ENCODE data around the gene LAMA2. TPM values are rescaled to one million over a fixed set of nuclear protein-coding genes. Genes with fewer than 3 reads are reported as not detected.

Gene LAMA2
- total RNA-seq, 1 experiment from 2014 or later, result 0.28 TPM

DNA sequence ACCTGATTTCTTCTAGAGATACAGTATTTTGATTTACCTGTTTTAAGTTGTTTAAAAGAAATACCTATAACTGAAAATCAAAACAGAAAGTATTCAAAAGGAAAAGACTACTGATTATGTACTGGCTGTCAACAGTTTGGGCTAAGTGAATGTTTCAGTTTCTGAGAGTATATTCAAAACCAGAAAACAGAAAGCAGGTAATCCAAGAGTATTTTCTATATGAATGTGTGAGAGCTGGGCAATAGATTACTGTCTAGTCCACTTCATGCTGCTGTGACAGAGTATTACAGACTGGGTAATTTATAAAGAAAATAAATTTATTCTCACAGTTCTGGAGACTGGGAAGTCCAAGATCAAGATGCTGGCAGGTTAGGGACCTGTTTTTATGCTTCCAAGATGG lies 566.0 kb downstream of the LAMA2 start:
- H3K36me3 ChIP-seq (ENCODE audit: control insufficient read depth, insufficient read depth, low read length), result no peaks in the 10 kb centered on the region

DNA sequence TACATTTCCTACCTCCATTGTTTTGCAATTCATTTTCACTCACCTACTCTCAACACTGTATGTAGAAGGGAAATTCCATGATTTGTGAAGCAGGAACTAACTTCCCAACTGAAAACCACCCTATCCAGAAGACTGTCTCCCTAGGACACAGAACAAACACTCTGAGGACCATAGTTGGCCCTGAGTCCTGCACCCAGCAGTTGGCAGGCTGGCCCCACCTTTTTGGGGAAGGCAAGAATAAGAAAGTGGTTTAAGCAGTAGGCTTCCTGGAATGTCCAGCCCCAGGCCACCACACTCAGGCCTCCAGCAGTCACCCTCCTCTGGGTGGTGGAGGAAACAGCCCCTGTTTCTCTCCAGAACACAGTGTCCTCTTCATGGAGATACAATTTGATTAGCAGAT lies 568.2 kb downstream of the LAMA2 start:
- H3K9me3 ChIP-seq (ENCODE audit: control insufficient read depth, insufficient read depth, low read depth, low read length), result no peaks in the 10 kb centered on the region
- intact Hi-C loops (cut with micrococcal nuclease; ENCODE audit: unreplicated experiment), result no loop called here
- H3K27me3 ChIP-seq (ENCODE audit: control insufficient read depth, insufficient read depth, low read length), result no peaks in the 10 kb centered on the region
- DNase-seq (ENCODE audit: low read depth, low spot score) (no peak), ATAC-seq (no peak)
- no peak overlapping the region for H3K4me3 ChIP-seq (ENCODE audit: low read depth in 2 of 2, low read length in 2 of 2)
- CTCF ChIA-PET, result no interaction called here
- POLR2A ChIA-PET, result no interaction called here
- no peak overlapping the region for H3K27ac ChIP-seq (ENCODE audit: low read length)
- in situ Hi-C loops (cut with HindIII; ENCODE audit: low pct_unique_long_range_greater_than_20kb, low sequenced_read_pairs), result no loop called here
- no peaks in the 10 kb centered on the region for H3K4me1 ChIP-seq (ENCODE audit: control insufficient read depth, insufficient read depth, low read length)
- BruUV-seq (replicated peaks), result no TSS peak
- TF ChIP-seq SIN3A (IDR thresholded peaks at IDR 0.05; ENCODE audit: borderline replicate concordance, insufficient read depth, low read depth, low read length) (no peak), REST (IDR thresholded peaks at IDR 0.05; ENCODE audit: insufficient read depth in 1 of 2, low read depth in 2 of 2, low read length in 1 of 2) (no peak), TCF7L2 (IDR thresholded peaks at IDR 0.05; ENCODE audit: low read depth, low read length) (no peak), POLR2AphosphoS5 (IDR thresholded peaks at IDR 0.05; ENCODE audit: low read depth, low read length) (no peak)
- TF ChIP-seq, protein P1, sequence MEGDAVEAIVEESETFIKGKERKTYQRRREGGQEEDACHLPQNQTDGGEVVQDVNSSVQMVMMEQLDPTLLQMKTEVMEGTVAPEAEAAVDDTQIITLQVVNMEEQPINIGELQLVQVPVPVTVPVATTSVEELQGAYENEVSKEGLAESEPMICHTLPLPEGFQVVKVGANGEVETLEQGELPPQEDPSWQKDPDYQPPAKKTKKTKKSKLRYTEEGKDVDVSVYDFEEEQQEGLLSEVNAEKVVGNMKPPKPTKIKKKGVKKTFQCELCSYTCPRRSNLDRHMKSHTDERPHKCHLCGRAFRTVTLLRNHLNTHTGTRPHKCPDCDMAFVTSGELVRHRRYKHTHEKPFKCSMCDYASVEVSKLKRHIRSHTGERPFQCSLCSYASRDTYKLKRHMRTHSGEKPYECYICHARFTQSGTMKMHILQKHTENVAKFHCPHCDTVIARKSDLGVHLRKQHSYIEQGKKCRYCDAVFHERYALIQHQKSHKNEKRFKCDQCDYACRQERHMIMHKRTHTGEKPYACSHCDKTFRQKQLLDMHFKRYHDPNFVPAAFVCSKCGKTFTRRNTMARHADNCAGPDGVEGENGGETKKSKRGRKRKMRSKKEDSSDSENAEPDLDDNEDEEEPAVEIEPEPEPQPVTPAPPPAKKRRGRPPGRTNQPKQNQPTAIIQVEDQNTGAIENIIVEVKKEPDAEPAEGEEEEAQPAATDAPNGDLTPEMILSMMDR (IDR thresholded peaks at IDR 0.05), result no peak
- H3K36me3 ChIP-seq (ENCODE audit: control insufficient read depth, insufficient read depth, low read length), result no peaks in the 10 kb centered on the region

More for the DNA sequence above, 566.0 kb downstream of the LAMA2 start:
- H3K9me3 ChIP-seq (ENCODE audit: control insufficient read depth, insufficient read depth, low read depth, low read length), result no peaks in the 10 kb centered on the region
- POLR2A ChIA-PET, result no interaction called here
- ATAC-seq (no peak), DNase-seq (ENCODE audit: low read depth, low spot score) (no peak)
- intact Hi-C loops (cut with micrococcal nuclease; ENCODE audit: unreplicated experiment), result no loop called here
- H3K4me3 ChIP-seq (ENCODE audit: low read depth in 2 of 2, low read length in 2 of 2), result no peak overlapping the region
- H3K27ac ChIP-seq (ENCODE audit: low read length), result no peak overlapping the region
- in situ Hi-C loops (cut with HindIII; ENCODE audit: low pct_unique_long_range_greater_than_20kb, low sequenced_read_pairs), result no loop called here
- no peaks in the 10 kb centered on the region for H3K27me3 ChIP-seq (ENCODE audit: control insufficient read depth, insufficient read depth, low read length)
- CTCF ChIA-PET, result no interaction called here
- BruUV-seq (replicated peaks), result no TSS peak
- no peaks in the 10 kb centered on the region for H3K4me1 ChIP-seq (ENCODE audit: control insufficient read depth, insufficient read depth, low read length)
- TF ChIP-seq, protein P1 (IDR thresholded peaks at IDR 0.05), result no peak
- TF ChIP-seq SIN3A (IDR thresholded peaks at IDR 0.05; ENCODE audit: borderline replicate concordance, insufficient read depth, low read depth, low read length) (no peak), TCF7L2 (IDR thresholded peaks at IDR 0.05; ENCODE audit: low read depth, low read length) (no peak), POLR2AphosphoS5 (IDR thresholded peaks at IDR 0.05; ENCODE audit: low read depth, low read length) (no peak), REST (IDR thresholded peaks at IDR 0.05; ENCODE audit: insufficient read depth in 1 of 2, low read depth in 2 of 2, low read length in 1 of 2) (no peak)
